HepG2 (cell line): Measurements from ENCODE around the gene HNRNPR. TPM values are rescaled to one million over a fixed set of nuclear protein-coding genes. Genes with fewer than 3 reads are reported as not detected.

Experiments used
- DPF2 ChIP-seq: sonication (generic); formaldehyde crosslinking; IDR thresholded peaks from 2 replicates; pipeline ENCODE4 v1.4.0; 2020; ENCODE audit warnings: mild to moderate bottlenecking, low read depth, missing genetic modification reagents, borderline replicate concordance
- ETV6 ChIP-seq: sonication (generic); formaldehyde crosslinking; conservative IDR thresholded peaks from 2 replicates; pipeline ENCODE4 v1.4.0; 2020; ENCODE audit warnings: missing genetic modification reagents
- IRX3 ChIP-seq: sonication (generic); formaldehyde crosslinking; IDR thresholded peaks from 2 replicates; pipeline ENCODE4 v1.8.1; 2023; ENCODE audit warnings: mild to moderate bottlenecking, low read depth, missing genetic modification reagents, borderline replicate concordance
- ISX ChIP-seq: sonication (generic); formaldehyde crosslinking; conservative IDR thresholded peaks from 2 replicates; pipeline ENCODE4 v1.5.0; 2020; ENCODE audit warnings: missing genetic modification reagents
- PHF20 ChIP-seq: sonication (generic); formaldehyde crosslinking; IDR thresholded peaks from 2 replicates; pipeline ENCODE4 v1.5.0; 2020; ENCODE audit warnings: mild to moderate bottlenecking, missing genetic modification reagents
- PHF21A ChIP-seq: sonication (generic); formaldehyde crosslinking; IDR thresholded peaks from 2 replicates; pipeline ENCODE4 v1.5.0; 2020; ENCODE audit warnings: mild to moderate bottlenecking, missing genetic modification reagents
- PHF8 ChIP-seq: sonication (generic); formaldehyde crosslinking; IDR thresholded peaks from 2 replicates; pipeline ENCODE4 v1.5.0; 2020; ENCODE audit warnings: missing genetic modification reagents
- PITX1 ChIP-seq: sonication (generic); formaldehyde crosslinking; IDR thresholded peaks from 2 replicates; pipeline ENCODE4 v1.5.1; 2020; ENCODE audit warnings: mild to moderate bottlenecking, missing genetic modification reagents
- TAF1 ChIP-seq: sonication (generic); formaldehyde crosslinking; IDR thresholded peaks from 2 replicates; pipeline ENCODE4 v1.4.0; 2020; ENCODE audit warnings: missing genetic modification reagents
- TFDP2 ChIP-seq: sonication (generic); formaldehyde crosslinking; IDR thresholded peaks from 2 replicates; pipeline ENCODE4 v1.4.0; 2020; ENCODE audit warnings: missing genetic modification reagents
- ZNF12 ChIP-seq: sonication (generic); formaldehyde crosslinking; IDR thresholded peaks from 2 replicates; pipeline ENCODE4 v1.5.0; 2020; ENCODE audit warnings: missing genetic modification reagents
- ZNF34 ChIP-seq: sonication (generic); formaldehyde crosslinking; IDR thresholded peaks from 2 replicates; pipeline ENCODE4 v1.4.0; 2020; ENCODE audit warnings: mild to moderate bottlenecking, missing genetic modification reagents, borderline replicate concordance
- ZNF367 ChIP-seq: sonication (generic); formaldehyde crosslinking; IDR thresholded peaks from 2 replicates; pipeline ENCODE4 v1.4.0; 2020; ENCODE audit warnings: missing genetic modification reagents, borderline replicate concordance
- ZNF557 ChIP-seq: sonication (generic); formaldehyde crosslinking; IDR thresholded peaks from 2 replicates; pipeline ENCODE4 v1.4.0; 2020; ENCODE audit warnings: missing genetic modification reagents
- ZNF678 ChIP-seq: sonication (generic); formaldehyde crosslinking; IDR thresholded peaks from 2 replicates; pipeline ENCODE4 v1.4.0; 2020; ENCODE audit warnings: mild to moderate bottlenecking, missing genetic modification reagents
- ZNF737 ChIP-seq: sonication (generic); formaldehyde crosslinking; IDR thresholded peaks from 2 replicates; pipeline ENCODE4 v1.5.0; 2020; ENCODE audit warnings: missing genetic modification reagents, mild to moderate bottlenecking, borderline replicate concordance
- ZNF768 ChIP-seq: sonication (generic); formaldehyde crosslinking; IDR thresholded peaks from 2 replicates; pipeline ENCODE4 v1.4.0; 2020; ENCODE audit warnings: missing genetic modification reagents
- ZSCAN22 ChIP-seq: sonication (generic); formaldehyde crosslinking; IDR thresholded peaks from 2 replicates; pipeline ENCODE4 v1.4.0; 2020; ENCODE audit warnings: mild to moderate bottlenecking, missing genetic modification reagents
- polyA plus RNA-seq, 8 experiments: library from polyadenylated mRNA; depleted of rRNA in 3 of 8; stranded (reverse) in 7 of 8; unstranded in 1 of 8; fragments of >200 nt; fragmentation: Illumina TruSeq in 4 of 8; extraction: Trizol in 4 of 8; gene quantifications; 2 replicates each; pipeline versions ENCODE4 v1.2.1 to v1.2.3, GENCODE V29; 2011 to 2016; ENCODE audit warnings: low read depth in 4 of 8, missing spikeins in 1 of 8, mixed read lengths in 1 of 8; ENCODE audit not compliant: insufficient read depth in 1 of 8
- total RNA-seq, 5 experiments: library from RNA; depleted of rRNA; stranded (reverse); fragments of >200 nt; fragmentation: Illumina TruSeq; extraction: Trizol; gene quantifications; 2 replicates each; pipeline ENCODE4 v1.2.3, GENCODE V29; 2016; ENCODE audit warnings: low read depth in 1 of 5
- TF ChIP-seq, protein P1 (sequence below): sonication (generic); formaldehyde crosslinking; IDR thresholded peaks from 2 replicates; pipeline ENCODE4 v1.4.0; 2020; ENCODE audit warnings: missing genetic modification reagents
- TF ChIP-seq, protein P2 (sequence below): sonication (generic); formaldehyde crosslinking; IDR thresholded peaks from 2 replicates; pipeline ENCODE4 v1.5.0; 2020; ENCODE audit warnings: missing genetic modification reagents, mild to moderate bottlenecking, borderline replicate concordance
- TF ChIP-seq, protein P3 (sequence below): sonication (generic); formaldehyde crosslinking; IDR thresholded peaks from 2 replicates; pipeline ENCODE4 v1.5.0; 2020; ENCODE audit warnings: mild to moderate bottlenecking, missing genetic modification reagents
- TF ChIP-seq, protein P4 (sequence below): sonication (generic); formaldehyde crosslinking; IDR thresholded peaks from 2 replicates; pipeline ENCODE4 v1.5.1; 2020; ENCODE audit warnings: mild to moderate bottlenecking, missing genetic modification reagents, moderate library complexity

Gene HNRNPR
- total and polyA plus RNA-seq, 2 of the 13 experiments (the other 11 are each of a cell fraction or from before 2014, with no cell fraction given) = 133 to 216 TPM

DNA sequence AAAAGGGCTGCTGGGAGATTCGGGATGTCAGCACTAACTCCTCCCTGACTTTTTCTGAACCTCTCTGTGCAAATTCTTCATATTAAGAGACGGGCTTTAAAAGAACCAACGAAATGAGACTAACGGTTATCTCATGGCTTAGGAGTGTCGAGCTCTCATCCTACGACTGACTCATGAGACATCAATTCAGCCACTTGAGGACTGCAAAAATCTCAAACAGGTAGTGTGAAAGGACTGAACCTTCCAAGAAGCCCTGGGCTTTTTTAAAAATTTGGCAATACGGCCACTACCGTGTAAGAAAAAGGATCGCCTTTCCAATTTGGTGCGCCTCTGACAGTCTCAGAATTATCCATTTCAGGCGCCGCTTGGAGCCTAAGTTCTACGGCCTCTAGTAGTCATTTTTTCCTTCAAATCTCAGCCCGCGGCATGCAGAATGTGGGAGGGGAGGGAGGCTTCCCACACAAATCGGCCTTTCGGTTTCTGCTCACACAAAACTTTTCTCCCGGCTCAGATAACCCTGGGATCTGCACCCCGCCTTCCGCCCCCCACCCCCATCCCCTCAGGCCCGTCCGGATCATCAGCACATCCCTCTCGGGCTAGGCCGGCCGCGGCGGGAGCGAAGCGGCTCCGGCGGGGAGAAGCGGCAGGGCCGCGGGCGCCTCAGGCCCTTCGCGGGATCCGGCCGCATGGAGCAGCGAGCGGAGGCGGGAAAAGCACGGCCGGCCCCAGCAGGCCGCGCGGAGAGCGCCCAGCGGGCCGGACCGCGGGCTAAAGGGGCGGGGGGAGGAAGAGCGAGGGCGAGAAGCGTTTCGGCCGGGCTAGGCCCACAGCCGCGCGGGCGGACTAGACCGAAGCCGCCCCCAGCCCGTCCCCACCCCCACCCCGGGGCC lies 618 bp downstream of the HNRNPR start (continued):
- TF ChIP-seq, protein P1, sequence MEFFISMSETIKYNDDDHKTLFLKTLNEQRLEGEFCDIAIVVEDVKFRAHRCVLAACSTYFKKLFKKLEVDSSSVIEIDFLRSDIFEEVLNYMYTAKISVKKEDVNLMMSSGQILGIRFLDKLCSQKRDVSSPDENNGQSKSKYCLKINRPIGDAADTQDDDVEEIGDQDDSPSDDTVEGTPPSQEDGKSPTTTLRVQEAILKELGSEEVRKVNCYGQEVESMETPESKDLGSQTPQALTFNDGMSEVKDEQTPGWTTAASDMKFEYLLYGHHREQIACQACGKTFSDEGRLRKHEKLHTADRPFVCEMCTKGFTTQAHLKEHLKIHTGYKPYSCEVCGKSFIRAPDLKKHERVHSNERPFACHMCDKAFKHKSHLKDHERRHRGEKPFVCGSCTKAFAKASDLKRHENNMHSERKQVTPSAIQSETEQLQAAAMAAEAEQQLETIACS (CRISPR knock-in tag) = no peak
- TF ChIP-seq ZSCAN22 (CRISPR knock-in tag) (0 out of 2 replicates have a peak, but pooled peaks have one; percentile 38), PHF8 (CRISPR knock-in tag) (peak; percentile 37), PITX1 (CRISPR knock-in tag) (no peak), PHF20 (CRISPR knock-in tag) (peak; percentile 9; the same call in 1 of the 2 replicates), ZNF768 (CRISPR knock-in tag) (peak; percentile 29; the same call in 1 of the 2 replicates), ZNF34 (CRISPR knock-in tag) (0 out of 2 replicates have a peak, but pooled peaks have one; percentile 9), TAF1 (CRISPR knock-in tag) (peak; percentile 3; the same call in 1 of the 2 replicates), TFDP2 (CRISPR knock-in tag) (peak; percentile 78; the same call in 1 of the 2 replicates), ZNF557 (CRISPR knock-in tag) (no peak), ETV6 (peak; percentile 15; the same call in 1 of the 2 replicates), DPF2 (CRISPR knock-in tag) (no peak), ISX (CRISPR knock-in tag) (0 out of 2 replicates have a peak, but pooled peaks have one; percentile 17), IRX3 (CRISPR knock-in tag) (0 out of 2 replicates have a peak, but pooled peaks have one; percentile 14), ZNF367 (no peak; the same call in 1 of the 2 replicates), ZNF12 (CRISPR knock-in tag) (0 out of 2 replicates have a peak, but pooled peaks have one; percentile 17), PHF21A (CRISPR knock-in tag) (no peak), ZNF737 (no peak), ZNF678 (CRISPR knock-in tag) (peak; percentile 40; the same call in 1 of the 2 replicates)
- TF ChIP-seq, protein P2, sequence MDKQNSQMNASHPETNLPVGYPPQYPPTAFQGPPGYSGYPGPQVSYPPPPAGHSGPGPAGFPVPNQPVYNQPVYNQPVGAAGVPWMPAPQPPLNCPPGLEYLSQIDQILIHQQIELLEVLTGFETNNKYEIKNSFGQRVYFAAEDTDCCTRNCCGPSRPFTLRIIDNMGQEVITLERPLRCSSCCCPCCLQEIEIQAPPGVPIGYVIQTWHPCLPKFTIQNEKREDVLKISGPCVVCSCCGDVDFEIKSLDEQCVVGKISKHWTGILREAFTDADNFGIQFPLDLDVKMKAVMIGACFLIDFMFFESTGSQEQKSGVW (CRISPR knock-in tag) = no peak
- TF ChIP-seq, protein P3, sequence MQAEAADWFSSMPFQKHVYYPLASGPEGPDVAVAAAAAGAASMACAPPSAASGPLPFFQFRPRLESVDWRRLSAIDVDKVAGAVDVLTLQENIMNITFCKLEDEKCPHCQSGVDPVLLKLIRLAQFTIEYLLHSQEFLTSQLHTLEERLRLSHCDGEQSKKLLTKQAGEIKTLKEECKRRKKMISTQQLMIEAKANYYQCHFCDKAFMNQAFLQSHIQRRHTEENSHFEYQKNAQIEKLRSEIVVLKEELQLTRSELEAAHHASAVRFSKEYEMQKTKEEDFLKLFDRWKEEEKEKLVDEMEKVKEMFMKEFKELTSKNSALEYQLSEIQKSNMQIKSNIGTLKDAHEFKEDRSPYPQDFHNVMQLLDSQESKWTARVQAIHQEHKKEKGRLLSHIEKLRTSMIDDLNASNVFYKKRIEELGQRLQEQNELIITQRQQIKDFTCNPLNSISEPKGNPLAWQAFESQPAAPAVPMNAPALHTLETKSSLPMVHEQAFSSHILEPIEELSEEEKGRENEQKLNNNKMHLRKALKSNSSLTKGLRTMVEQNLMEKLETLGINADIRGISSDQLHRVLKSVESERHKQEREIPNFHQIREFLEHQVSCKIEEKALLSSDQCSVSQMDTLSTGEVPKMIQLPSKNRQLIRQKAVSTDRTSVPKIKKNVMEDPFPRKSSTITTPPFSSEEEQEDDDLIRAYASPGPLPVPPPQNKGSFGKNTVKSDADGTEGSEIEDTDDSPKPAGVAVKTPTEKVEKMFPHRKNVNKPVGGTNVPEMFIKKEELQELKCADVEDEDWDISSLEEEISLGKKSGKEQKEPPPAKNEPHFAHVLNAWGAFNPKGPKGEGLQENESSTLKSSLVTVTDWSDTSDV (CRISPR knock-in tag) = 0 out of 2 replicates have a peak, but pooled peaks have one; percentile 44
- TF ChIP-seq, protein P4, sequence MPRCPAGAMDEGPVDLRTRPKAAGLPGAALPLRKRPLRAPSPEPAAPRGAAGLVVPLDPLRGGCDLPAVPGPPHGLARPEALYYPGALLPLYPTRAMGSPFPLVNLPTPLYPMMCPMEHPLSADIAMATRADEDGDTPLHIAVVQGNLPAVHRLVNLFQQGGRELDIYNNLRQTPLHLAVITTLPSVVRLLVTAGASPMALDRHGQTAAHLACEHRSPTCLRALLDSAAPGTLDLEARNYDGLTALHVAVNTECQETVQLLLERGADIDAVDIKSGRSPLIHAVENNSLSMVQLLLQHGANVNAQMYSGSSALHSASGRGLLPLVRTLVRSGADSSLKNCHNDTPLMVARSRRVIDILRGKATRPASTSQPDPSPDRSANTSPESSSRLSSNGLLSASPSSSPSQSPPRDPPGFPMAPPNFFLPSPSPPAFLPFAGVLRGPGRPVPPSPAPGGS (CRISPR knock-in tag) = 0 out of 2 replicates have a peak, but pooled peaks have one; percentile 2
